ENCODE results near the gene MTURN. TPM values are rescaled to one million over a fixed set of nuclear protein-coding genes. Genes with fewer than 3 reads are reported as not detected.

The MTURN gene
- polyA plus RNA-seq, 2 of the 4 experiments (the other 2 are of a cell fraction) = 2.3 to 2.5 TPM

- CTCF ChIA-PET = interaction anchor here (0.6 to 4.5 kb wide), 6 partner anchors 19 to 578 kb away, joined by 3 to 42 read pairs (median 3); no protein-coding TSS in a partner anchor
- H3K4me2 ChIP-seq = peak overlapping the region; percentile 79
- no peaks in the 10 kb centered on the region for H3K9me3 ChIP-seq
- TF ChIP-seq, protein P1, sequence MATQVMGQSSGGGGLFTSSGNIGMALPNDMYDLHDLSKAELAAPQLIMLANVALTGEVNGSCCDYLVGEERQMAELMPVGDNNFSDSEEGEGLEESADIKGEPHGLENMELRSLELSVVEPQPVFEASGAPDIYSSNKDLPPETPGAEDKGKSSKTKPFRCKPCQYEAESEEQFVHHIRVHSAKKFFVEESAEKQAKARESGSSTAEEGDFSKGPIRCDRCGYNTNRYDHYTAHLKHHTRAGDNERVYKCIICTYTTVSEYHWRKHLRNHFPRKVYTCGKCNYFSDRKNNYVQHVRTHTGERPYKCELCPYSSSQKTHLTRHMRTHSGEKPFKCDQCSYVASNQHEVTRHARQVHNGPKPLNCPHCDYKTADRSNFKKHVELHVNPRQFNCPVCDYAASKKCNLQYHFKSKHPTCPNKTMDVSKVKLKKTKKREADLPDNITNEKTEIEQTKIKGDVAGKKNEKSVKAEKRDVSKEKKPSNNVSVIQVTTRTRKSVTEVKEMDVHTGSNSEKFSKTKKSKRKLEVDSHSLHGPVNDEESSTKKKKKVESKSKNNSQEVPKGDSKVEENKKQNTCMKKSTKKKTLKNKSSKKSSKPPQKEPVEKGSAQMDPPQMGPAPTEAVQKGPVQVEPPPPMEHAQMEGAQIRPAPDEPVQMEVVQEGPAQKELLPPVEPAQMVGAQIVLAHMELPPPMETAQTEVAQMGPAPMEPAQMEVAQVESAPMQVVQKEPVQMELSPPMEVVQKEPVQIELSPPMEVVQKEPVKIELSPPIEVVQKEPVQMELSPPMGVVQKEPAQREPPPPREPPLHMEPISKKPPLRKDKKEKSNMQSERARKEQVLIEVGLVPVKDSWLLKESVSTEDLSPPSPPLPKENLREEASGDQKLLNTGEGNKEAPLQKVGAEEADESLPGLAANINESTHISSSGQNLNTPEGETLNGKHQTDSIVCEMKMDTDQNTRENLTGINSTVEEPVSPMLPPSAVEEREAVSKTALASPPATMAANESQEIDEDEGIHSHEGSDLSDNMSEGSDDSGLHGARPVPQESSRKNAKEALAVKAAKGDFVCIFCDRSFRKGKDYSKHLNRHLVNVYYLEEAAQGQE (IDR thresholded peaks at IDR 0.05) = no peak
- TF ChIP-seq RFX5 (IDR thresholded peaks at IDR 0.05) (no peak), SMC3 (IDR thresholded peaks at IDR 0.05) (no peak), MAFK (IDR thresholded peaks at IDR 0.05; ENCODE audit: partially characterized antibody) (no peak), HES2 (IDR thresholded peaks at IDR 0.05) (no peak), ESRRA (IDR thresholded peaks at IDR 0.05; ENCODE audit: borderline replicate concordance, low read length) (no peak), ZC3H11A (IDR thresholded peaks at IDR 0.05) (no peak), CBX8 (IDR thresholded peaks at IDR 0.05) (no peak), HOXA7 (CRISPR knock-in tag; IDR thresholded peaks at IDR 0.05) (no peak), EP300 (IDR thresholded peaks at IDR 0.05) (no peak), RNF2 (IDR thresholded peaks at IDR 0.05; ENCODE audit: borderline replicate concordance, low read depth) (no peak), HMGXB4 (CRISPR knock-in tag; IDR thresholded peaks at IDR 0.05; ENCODE audit: borderline replicate concordance) (no peak)
- H3K27ac ChIP-seq = no peak overlapping the region
- FAIRE-seq (no peak), ATAC-seq (no peak), DNase-seq (ENCODE audit: low read depth in 1 of 2, low spot score in 1 of 2) (no peak)
- no peak overlapping the region for H3K4me3 ChIP-seq
- POLR2A ChIA-PET = no interaction called here
- WGBS (ENCODE audit: missing lambda C conversion rate) = 81% methylated on average over 3 of the region's 3 CpGs
- H3K4me1 ChIP-seq = peaks cover 22% of the 10 kb centered on the region
Measured at GRCh38 chr7:30162133-30162532, 27.3 kb downstream of the MTURN start.

DNA sequence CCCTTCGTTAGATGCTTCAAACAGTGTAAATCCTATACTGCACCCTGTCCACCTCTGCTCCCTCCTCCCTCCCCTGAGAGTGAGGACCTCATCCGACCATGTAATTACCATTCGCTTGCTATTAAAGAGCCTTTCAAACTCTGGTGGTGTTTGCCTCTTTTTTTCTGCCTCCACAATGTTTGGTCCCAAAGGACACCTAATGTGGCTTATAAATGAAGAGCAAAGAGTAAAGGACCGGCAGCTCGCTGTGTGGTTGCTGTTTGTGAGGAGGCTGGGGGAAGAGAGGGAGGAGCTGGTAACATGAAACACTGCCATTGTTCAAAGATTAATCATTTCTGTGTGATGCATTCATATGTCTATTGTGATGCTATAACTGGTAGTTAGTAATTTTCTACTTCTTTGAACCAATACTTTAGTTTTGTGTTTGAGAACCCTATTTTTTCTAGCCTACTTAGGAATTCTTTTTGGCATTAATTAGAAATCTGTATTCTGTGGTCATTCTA, 27.9 kb downstream of the MTURN start:
- H3K9me3 ChIP-seq = no peaks in the 10 kb centered on the region
- DNase-seq (ENCODE audit: low read depth in 1 of 2, low spot score in 1 of 2) (peak; percentile 15 to 28), FAIRE-seq (no peak), ATAC-seq (peak; percentile 63 to 73; a peak in 4 of 6 replicates)
- TF ChIP-seq FOXS1 (CRISPR knock-in tag; IDR thresholded peaks at IDR 0.05) (no peak), ZC3H11A (IDR thresholded peaks at IDR 0.05) (no peak), RCOR1 (IDR thresholded peaks at IDR 0.05; ENCODE audit: low read depth, low read length) (no peak), GATA3 (IDR thresholded peaks at IDR 0.05; ENCODE audit: borderline replicate concordance) (no peak), ESRRA (IDR thresholded peaks at IDR 0.05; ENCODE audit: borderline replicate concordance, low read length) (no peak), POLR2AphosphoS2 (conservative IDR thresholded peaks at IDR 0.05; ENCODE audit: low read length) (no peak), HMGXB4 (CRISPR knock-in tag; IDR thresholded peaks at IDR 0.05; ENCODE audit: borderline replicate concordance) (no peak), MAFK (IDR thresholded peaks at IDR 0.05; ENCODE audit: partially characterized antibody) (no peak), HEYL (CRISPR knock-in tag; IDR thresholded peaks at IDR 0.05) (no peak), CBX8 (IDR thresholded peaks at IDR 0.05) (no peak)
- peak overlapping the region; percentile 79 for H3K4me2 ChIP-seq
- ChIA-PET CTCF (interaction anchor here (1.0 to 4.5 kb wide), 4 partner anchors 7 to 402 kb away, joined by 3 to 42 read pairs (median 10); no protein-coding TSS in a partner anchor), POLR2A (no interaction called here)
- peak overlapping the region; percentile 25; the same call in 1 of the 3 replicates for H3K4me3 ChIP-seq
- H3K27ac ChIP-seq = peak overlapping the region; percentile 41 to 49; a peak in 1 of 6 replicates
- peaks cover 22% of the 10 kb centered on the region for H3K4me1 ChIP-seq
- WGBS (ENCODE audit: missing lambda C conversion rate) = 31% methylated on average over 5 of the region's 5 CpGs
